Retinal pigment epithelial cell (primary cell): Measurements from ENCODE around the gene RFNG.

Experiments
- DNase-seq: peaks from one replicate; pipeline ENCODE4 v3.0.0-alpha.2; 2010; ENCODE audit warnings: low read depth
- H3K4me3 ChIP-seq: 2 replicates; pipeline ENCODE4 v1.5.1; 2011; ENCODE audit warnings: mild to moderate bottlenecking, low read length, control low read depth, moderate library complexity
- TF ChIP-seq, protein P1 (sequence below): conservative IDR thresholded peaks from 2 replicates; pipeline ENCODE4 v1.5.1; 2011; ENCODE audit warnings: low read depth, low read length, control low read depth, inconsistent platforms

RFNG gene

DNA sequence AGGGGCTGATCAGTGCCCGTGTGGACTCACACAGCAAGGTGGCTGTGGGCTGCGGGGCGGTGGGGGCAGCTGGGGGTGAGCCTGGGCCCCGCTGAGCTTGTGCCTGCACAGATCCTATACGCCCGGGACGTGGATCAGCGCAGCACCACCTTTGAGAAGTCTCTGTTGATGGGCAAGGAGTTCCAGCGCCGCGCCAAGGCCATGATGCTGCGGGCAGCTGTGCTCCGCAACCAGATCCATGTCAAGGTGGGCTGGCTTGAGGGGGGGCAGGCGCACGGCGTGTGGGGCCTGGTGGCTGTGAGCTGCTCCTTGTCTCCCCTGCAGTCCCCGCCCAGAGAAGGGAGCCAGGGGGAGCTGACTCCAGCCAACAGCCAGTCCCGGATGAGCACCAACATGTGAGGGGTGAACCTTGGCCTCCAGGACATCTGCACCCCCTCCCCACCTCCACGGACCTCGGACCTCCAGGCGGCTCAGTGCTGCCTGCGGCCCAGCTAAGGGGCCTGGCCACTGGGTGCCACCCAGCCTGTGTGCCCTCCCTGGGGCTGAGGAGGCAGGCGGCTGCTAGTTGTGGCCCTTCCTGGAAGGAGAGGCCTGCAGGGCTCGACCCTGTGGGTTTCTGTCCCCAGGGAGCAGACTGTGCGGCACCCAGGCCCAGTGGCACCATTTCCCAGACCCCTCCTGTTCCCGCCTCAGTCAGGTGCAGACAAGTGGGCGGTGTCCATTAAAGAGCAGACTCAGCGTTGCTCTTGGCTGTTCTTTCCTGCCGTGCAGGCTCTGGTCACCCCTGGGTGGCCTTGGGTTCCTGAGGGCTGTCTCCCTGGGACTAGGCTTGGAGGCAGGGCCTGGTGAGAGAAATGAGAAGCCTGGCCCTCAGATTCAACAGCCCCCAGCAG lies 5.4 kb upstream of the RFNG start:
- no peak overlapping the region for H3K4me3 ChIP-seq
- TF ChIP-seq, protein P1, sequence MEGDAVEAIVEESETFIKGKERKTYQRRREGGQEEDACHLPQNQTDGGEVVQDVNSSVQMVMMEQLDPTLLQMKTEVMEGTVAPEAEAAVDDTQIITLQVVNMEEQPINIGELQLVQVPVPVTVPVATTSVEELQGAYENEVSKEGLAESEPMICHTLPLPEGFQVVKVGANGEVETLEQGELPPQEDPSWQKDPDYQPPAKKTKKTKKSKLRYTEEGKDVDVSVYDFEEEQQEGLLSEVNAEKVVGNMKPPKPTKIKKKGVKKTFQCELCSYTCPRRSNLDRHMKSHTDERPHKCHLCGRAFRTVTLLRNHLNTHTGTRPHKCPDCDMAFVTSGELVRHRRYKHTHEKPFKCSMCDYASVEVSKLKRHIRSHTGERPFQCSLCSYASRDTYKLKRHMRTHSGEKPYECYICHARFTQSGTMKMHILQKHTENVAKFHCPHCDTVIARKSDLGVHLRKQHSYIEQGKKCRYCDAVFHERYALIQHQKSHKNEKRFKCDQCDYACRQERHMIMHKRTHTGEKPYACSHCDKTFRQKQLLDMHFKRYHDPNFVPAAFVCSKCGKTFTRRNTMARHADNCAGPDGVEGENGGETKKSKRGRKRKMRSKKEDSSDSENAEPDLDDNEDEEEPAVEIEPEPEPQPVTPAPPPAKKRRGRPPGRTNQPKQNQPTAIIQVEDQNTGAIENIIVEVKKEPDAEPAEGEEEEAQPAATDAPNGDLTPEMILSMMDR: no peak

DNA sequence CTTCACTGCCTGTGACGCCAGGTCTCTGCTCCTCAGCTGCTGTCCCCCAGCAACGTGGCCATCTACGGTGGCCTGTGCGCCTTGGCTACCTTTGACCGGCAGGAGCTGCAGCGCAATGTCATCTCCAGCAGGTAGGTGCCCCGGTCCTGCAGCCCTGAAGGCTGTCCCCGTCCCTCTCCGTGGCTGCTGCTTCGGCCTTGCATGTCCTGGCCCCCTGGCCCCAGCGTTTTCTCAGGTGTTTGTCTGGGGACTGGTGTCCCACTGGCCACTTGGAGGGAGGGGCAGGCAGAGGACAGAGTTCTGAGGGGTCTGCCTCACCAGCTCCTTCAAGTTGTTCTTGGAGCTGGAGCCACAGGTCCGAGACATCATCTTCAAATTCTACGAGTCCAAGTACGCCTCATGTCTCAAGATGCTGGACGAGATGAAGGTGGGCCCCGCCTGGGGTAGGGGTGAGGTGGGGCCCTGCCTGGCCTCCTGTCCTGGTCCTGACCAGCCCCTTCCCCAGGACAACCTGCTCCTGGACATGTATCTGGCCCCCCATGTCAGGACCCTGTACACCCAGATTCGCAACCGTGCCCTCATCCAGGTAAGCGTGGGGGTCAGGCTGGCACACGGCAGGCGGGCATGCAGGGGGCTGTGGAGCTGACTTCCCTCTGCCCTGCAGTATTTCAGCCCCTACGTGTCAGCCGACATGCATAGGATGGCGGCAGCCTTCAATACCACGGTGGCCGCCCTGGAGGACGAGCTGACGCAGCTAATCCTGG lies 4.5 kb upstream of the RFNG start:
- DNase-seq: no peak
- H3K4me3 ChIP-seq: no peak overlapping the region
- TF ChIP-seq, protein P1: no peak

More for the DNA sequence above, 5.4 kb upstream of the RFNG start:
- no peak for DNase-seq

DNA sequence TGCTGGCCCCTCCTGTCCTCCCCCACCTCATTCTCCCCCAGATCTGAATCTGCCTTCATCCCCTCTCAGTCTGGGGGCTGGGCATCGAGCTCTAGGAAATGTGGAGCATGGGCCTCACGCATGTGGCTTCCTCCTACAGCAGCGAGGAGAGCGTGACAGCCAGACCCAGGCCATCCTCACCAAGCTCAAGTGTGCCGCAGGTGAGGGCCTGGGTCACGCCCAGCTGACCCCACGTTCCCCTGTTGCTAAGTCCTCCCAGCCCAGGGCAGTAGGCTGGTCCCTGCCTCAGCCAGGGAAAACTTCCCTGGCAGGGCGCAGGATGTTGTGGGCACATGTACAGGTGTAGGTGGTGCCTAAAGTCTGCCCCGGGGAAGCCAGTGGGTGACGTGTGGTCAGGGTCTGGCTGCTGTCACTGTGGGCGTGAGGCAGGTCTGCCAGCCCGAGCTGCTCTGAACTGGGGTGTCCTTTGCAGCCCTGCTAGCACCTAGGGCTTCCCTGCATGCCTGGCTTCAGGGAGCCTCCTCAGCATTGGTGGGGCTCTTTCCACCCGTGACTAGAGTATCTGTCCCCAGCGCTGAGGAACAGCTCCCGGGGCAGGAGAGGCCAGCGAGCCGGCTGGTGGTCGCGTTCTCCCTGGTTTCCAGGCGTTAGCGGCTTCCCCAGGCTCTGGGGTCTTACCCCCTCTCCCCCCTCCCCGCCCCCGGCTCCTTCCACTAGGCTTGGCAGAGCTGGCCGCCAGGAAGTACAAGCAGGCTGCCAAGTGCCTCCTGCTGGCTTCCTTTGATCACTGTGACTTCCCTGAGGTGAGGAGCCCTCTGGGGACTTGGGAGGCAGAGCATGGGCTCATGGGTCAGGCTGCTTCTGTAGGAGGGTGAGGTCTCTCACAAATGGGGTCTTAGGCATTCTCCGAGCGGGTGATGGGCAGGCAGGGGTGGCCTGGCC lies 3.7 kb upstream of the RFNG start:
- TF ChIP-seq, protein P1: no peak
- DNase-seq: no peak
- H3K4me3 ChIP-seq: no peak overlapping the region

DNA sequence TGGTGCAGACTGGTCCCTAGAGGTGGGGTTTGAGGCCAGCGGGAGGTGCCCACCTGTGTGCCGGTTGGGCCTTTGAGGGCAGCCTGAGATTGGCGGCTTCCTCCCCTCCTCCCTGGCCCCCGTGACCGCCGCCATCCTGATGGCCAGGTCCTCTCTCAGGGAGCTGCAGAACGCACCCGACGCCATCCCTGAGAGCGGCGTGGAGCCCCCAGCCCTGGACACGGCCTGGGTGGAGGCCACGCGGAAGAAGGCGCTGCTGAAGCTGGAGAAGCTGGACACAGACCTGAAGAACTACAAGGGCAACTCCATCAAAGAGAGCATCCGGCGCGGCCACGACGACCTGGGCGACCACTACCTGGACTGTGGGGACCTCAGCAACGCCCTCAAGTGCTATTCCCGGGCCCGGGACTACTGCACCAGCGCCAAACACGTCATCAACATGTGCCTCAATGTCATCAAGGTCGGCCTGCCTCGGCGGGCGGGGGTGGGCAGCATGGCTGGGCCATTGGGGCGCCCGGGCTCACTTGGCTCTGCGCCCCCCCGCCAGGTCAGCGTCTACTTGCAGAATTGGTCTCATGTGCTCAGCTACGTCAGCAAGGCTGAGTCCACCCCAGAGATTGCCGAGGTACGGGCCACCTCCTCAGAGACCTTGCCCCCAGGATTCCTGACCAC lies 2.9 kb upstream of the RFNG start:
- no peak overlapping the region for H3K4me3 ChIP-seq
- DNase-seq: no peak
- TF ChIP-seq, protein P1: no peak

DNA sequence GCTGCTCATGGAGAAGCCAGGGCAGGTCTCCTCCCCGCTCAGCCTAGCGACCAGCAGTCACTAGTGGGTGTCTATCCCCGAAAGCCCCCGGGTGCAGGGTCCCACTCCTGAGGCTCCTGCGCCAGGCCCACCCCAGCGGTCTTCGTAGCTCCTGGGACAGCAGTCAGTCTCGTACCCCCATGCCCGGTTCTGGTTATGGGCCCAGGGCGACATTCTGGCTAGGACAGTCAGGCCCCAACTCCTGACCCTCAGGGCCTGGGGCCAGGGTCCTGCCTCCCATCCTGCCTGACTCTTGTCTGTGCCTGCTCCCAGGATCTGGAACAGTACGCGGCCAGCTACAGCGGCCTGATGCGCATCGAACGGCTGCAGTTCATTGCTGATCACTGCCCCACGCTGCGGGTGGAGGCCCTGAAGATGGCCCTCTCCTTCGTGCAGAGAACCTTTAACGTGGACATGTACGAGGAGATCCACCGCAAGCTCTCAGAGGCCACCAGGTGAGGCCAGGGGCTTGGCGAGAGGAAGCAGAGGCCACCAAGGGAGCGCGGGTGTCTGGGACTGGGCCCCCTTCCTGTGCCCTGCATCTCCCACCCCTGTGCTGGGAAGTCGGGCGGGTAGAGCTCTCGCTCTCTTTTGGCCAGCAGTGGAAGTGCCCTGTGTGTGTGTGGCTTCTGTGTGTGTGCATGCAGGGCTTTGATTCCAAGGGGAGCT lies 2.1 kb upstream of the RFNG start:
- TF ChIP-seq, protein P1: no peak
- no peak for DNase-seq
- H3K4me3 ChIP-seq: no peak overlapping the region

DNA sequence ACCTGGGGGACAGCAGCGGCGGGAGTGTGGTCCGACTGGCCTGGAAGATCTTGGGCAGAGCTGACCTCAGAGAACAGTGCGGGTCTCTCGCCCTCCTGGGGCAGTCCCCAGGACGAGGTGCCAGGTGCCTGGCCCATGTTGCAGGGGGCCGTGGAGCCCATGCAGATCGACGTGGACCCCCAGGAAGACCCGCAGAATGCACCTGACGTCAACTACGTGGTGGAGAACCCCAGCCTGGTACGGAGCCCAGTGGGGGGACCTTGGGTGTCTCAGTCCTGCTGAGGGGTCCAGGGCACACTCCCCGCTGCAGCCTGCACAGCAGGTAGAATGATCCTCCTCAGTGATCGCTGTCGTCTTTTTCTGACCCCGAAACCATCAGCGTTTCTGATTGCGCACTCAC lies 1.5 kb upstream of the RFNG start:
- no peak for DNase-seq
- H3K4me3 ChIP-seq: peak overlapping the region; percentile 79
- TF ChIP-seq, protein P1: no peak
